SK-N-MC (cell line): ENCODE data around the gene ALDH1L2.

Experiments
- EZH2 ChIP-seq: fragments of 200-600 bp; sonication (generic); IDR thresholded peaks from one replicate; pipeline ENCODE4 v1.6.1; 2017; ENCODE audit warnings: antibody characterized with exemption
- FOXP2 ChIP-seq: optimal IDR thresholded peaks from 2 replicates; pipeline ENCODE3; 2011; ENCODE audit warnings: mild to moderate bottlenecking, moderate library complexity; ENCODE audit not compliant: insufficient read depth; ENCODE audit errors: extremely low read length, control extremely low read depth
- POLR2AphosphoS5 ChIP-seq: IDR thresholded peaks from 2 replicates; pipeline ENCODE4 v1.6.1; 2012; ENCODE audit warnings: mild to moderate bottlenecking, low read depth, low read length, borderline replicate concordance

- TF ChIP-seq POLR2AphosphoS5 (no peak), EZH2 (no peak), FOXP2 (no peak)
Observed at GRCh38 chr12:104994336-104994735, 89.9 kb downstream of the ALDH1L2 start.
